MM.1S (cell line): ENCODE results near the gene NEURL4.

Experiments used
- DNase-seq: peaks from one replicate; pipeline ENCODE4 v3.0.0-alpha.2; 2015
- H2AFZ ChIP-seq: fragments of 300-600 bp; sonication (generic); 2 replicates; pipeline ENCODE4 v1.6.0; 2016; ENCODE audit warnings: antibody characterized with exemption, low read length
- H3F3A ChIP-seq: fragments of 300-600 bp; sonication (generic); 2 replicates; pipeline ENCODE4 v1.6.1; 2016; ENCODE audit warnings: mild to moderate bottlenecking, antibody characterized with exemption, low read length, moderate library complexity, mixed read lengths; ENCODE audit not compliant: insufficient read depth
- H3K27ac ChIP-seq: fragments of 300-600 bp; sonication (generic); 2 replicates; pipeline ENCODE4 v1.5.1; 2016; ENCODE audit warnings: mild to moderate bottlenecking, low read length
- H3K27me3 ChIP-seq: fragments of 300-600 bp; sonication (generic); replicated peaks from 2 replicates; pipeline ENCODE4 v1.6.0; 2016; ENCODE audit warnings: low read length; ENCODE audit not compliant: insufficient read depth
- H3K36me3 ChIP-seq: fragments of 300-600 bp; sonication (generic); replicated peaks from 2 replicates; pipeline ENCODE4 v1.6.1; 2016; ENCODE audit warnings: mild to moderate bottlenecking, low read length, mixed read lengths; ENCODE audit not compliant: insufficient read depth
- H3K4me1 ChIP-seq: fragments of 300-600 bp; sonication (generic); 2 replicates; pipeline ENCODE4 v1.6.1; 2016; ENCODE audit warnings: low read length, mixed read lengths
- H3K4me2 ChIP-seq: fragments of 300-600 bp; sonication (generic); 2 replicates; pipeline ENCODE4 v1.6.0; 2016; ENCODE audit warnings: low read depth, low read length
- H3K4me3 ChIP-seq: fragments of 300-600 bp; sonication (generic); 2 replicates; pipeline ENCODE4 v1.5.1; 2016; ENCODE audit warnings: low read length, mixed read lengths
- H3K79me2 ChIP-seq: fragments of 300-600 bp; sonication (generic); 2 replicates; pipeline ENCODE4 v1.6.1; 2016; ENCODE audit warnings: mixed run types, low read length, mixed read lengths
- H3K9ac ChIP-seq: fragments of 300-600 bp; sonication (generic); 2 replicates; pipeline ENCODE4 v1.6.1; 2016; ENCODE audit warnings: low read length, mixed read lengths
- H3K9me2 ChIP-seq: fragments of 300-600 bp; sonication (generic); replicated peaks from 2 replicates; pipeline ENCODE4 v1.6.1; 2016; ENCODE audit warnings: mild to moderate bottlenecking, low read length, mixed read lengths; ENCODE audit not compliant: insufficient read depth
- H3K9me3 ChIP-seq: fragments of 300-600 bp; sonication (generic); replicated peaks from 2 replicates; pipeline ENCODE4 v1.6.1; 2016; ENCODE audit warnings: mild to moderate bottlenecking, low read length, mixed read lengths; ENCODE audit not compliant: insufficient read depth
- H4K20me1 ChIP-seq: fragments of 300-600 bp; sonication (generic); 2 replicates; pipeline ENCODE4 v1.6.1; 2016; ENCODE audit warnings: mild to moderate bottlenecking, low read length, moderate library complexity, mixed read lengths; ENCODE audit not compliant: insufficient read depth
- EZH2 ChIP-seq: fragments of 300-600 bp; sonication (generic); optimal IDR thresholded peaks from 2 replicates; pipeline ENCODE3; 2017; ENCODE audit warnings: low read depth, mild to moderate bottlenecking, antibody characterized with exemption, low read length, mixed read lengths
- EZH2phosphoT487 ChIP-seq: fragments of 300-600 bp; sonication (generic); IDR thresholded peaks from 2 replicates; pipeline ENCODE4 v1.6.1; 2018; ENCODE audit warnings: antibody characterized with exemption, low read length
- TF ChIP-seq, protein P1 (sequence below): fragments of 300-600 bp; sonication (generic); IDR thresholded peaks from 2 replicates; pipeline ENCODE4 v1.5.1; 2016; ENCODE audit warnings: antibody characterized with exemption, low read length, mixed read lengths

Gene NEURL4

DNA sequence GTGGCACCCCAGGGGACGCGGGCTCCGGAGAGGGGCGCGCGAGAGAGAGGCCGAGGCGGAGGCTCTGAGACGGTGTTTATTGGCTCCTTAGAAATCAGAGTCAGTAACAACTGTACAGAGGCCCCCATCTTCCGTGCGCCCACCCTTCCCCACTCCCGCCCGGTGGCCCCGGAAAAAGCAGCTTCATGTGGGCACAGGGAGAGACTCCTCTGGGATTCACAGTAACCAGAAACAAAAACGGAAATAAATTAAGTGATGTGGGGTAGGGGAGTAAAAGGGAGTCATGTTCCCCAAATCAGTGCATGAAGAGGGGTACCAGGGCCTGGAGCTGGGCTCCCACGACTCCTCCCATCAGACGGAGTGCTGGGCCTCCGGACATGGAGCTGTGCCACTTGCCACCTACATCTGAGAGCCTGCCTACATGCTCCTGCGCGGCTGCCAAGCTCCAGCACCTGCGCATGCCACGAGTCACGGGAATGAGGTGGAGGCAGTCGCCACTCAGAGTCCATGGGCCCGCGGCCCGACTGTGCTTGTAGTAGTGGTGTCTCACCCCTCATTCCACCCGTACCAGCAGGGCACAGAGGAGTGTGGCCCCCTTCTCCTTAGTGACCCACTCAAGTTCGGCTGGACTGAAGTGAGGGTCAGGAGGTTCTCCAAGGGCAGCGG is 13.4 kb downstream of the NEURL4 start:
- H3K4me3 ChIP-seq = peak overlapping the region; percentile 69
- H3F3A ChIP-seq = peaks cover 40% of the 10 kb centered on the region
- H3K36me3 ChIP-seq = peaks cover 4% of the 10 kb centered on the region; the same call in 1 of the 2 replicates
- H3K9me3 ChIP-seq = no peaks in the 10 kb centered on the region
- peaks cover 15% of the 10 kb centered on the region for H4K20me1 ChIP-seq
- peak overlapping the region; percentile 47; the same call in 1 of the 2 replicates for H2AFZ ChIP-seq
- peaks cover 42% of the 10 kb centered on the region for H3K79me2 ChIP-seq
- H3K27me3 ChIP-seq = no peaks in the 10 kb centered on the region
- H3K27ac ChIP-seq = peak overlapping the region; percentile 63; the same call in 1 of the 2 replicates
- peak overlapping the region; percentile 70 for H3K9ac ChIP-seq
- no peak for DNase-seq
- peak overlapping the region; percentile 98 for H3K4me2 ChIP-seq
- no peaks in the 10 kb centered on the region for H3K9me2 ChIP-seq
- H3K4me1 ChIP-seq = peaks cover 8% of the 10 kb centered on the region
- TF ChIP-seq EZH2phosphoT487 = no peak
- TF ChIP-seq, protein P1, sequence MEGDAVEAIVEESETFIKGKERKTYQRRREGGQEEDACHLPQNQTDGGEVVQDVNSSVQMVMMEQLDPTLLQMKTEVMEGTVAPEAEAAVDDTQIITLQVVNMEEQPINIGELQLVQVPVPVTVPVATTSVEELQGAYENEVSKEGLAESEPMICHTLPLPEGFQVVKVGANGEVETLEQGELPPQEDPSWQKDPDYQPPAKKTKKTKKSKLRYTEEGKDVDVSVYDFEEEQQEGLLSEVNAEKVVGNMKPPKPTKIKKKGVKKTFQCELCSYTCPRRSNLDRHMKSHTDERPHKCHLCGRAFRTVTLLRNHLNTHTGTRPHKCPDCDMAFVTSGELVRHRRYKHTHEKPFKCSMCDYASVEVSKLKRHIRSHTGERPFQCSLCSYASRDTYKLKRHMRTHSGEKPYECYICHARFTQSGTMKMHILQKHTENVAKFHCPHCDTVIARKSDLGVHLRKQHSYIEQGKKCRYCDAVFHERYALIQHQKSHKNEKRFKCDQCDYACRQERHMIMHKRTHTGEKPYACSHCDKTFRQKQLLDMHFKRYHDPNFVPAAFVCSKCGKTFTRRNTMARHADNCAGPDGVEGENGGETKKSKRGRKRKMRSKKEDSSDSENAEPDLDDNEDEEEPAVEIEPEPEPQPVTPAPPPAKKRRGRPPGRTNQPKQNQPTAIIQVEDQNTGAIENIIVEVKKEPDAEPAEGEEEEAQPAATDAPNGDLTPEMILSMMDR = no peak
- TF ChIP-seq EZH2 = no peak

DNA sequence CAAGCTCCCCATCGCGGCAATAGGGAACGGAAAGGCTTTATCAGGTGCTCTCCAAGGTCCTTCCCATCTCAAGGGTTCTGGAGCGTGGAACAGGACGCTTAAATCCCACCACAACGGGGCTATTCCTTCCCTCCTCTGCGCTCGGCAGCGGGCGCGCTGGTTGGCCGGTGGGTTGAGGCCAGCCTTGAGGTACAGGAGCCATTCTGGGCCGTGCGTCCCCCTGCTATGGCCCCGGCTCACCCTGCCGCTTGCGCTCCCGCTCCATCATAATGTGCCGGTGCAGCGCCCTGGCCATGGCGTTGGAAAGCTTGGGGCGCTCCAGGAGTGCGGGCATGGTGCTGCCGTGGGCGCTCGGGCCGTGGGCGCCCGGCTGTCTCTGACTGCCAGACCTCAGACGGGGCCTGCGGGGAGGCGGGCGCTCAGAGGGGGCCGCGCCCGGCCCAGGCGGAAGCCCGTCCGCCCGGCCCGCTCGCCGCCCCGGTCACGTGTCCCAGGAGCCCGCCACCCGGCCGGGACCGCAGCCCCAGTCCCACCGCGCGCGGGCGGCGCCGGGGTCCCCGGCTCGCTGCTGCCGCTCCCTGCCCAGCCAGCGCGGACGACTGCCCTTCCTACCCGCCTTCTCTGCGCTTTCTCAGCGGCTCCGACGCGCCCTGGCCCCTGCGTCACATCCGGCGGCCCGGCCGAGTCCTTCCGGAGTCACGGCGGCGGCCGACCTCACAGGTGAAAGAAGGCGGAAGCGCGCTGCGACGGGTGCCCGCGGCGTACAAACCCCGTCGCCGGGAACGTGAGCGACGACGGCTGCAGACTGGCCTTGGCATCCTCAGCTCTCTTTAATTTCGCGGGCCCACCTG is 14.2 kb downstream of the NEURL4 start, which contains the start of gene GPS2:
TSS of gene GPS2 (minus strand) at position 642 of the 851 bp plus-strand sequence. CDS start at position 334, 308 bp downstream.
- H3K27ac ChIP-seq = peak within 1 kb of the TSS; percentile 63
- TF ChIP-seq EZH2 (no peak), EZH2phosphoT487 (no peak)
- TF ChIP-seq, protein P1 = no peak
- peak within 1 kb of the TSS; percentile 70 for H3K9ac ChIP-seq
- H4K20me1 ChIP-seq = peaks cover 23% of the 10 kb centered on the region
- H3K4me3 ChIP-seq = peak within 1 kb of the TSS; percentile 89
- no peaks in the 10 kb centered on the region for H3K27me3 ChIP-seq
- peaks cover 16% of the 10 kb centered on the region for H3K4me1 ChIP-seq
- H3K79me2 ChIP-seq = peaks cover 50% of the 10 kb centered on the region
- no peaks in the 10 kb centered on the region for H3K9me2 ChIP-seq
- peaks cover 11% of the 10 kb centered on the region for H3K36me3 ChIP-seq
- H3K4me2 ChIP-seq = peak within 1 kb of the TSS; percentile 98
- peak within 1 kb of the TSS; percentile 47; the same call in 1 of the 2 replicates for H2AFZ ChIP-seq
- DNase-seq = peak; percentile 93
- H3F3A ChIP-seq = peaks cover 47% of the 10 kb centered on the region
- no peaks in the 10 kb centered on the region for H3K9me3 ChIP-seq

DNA sequence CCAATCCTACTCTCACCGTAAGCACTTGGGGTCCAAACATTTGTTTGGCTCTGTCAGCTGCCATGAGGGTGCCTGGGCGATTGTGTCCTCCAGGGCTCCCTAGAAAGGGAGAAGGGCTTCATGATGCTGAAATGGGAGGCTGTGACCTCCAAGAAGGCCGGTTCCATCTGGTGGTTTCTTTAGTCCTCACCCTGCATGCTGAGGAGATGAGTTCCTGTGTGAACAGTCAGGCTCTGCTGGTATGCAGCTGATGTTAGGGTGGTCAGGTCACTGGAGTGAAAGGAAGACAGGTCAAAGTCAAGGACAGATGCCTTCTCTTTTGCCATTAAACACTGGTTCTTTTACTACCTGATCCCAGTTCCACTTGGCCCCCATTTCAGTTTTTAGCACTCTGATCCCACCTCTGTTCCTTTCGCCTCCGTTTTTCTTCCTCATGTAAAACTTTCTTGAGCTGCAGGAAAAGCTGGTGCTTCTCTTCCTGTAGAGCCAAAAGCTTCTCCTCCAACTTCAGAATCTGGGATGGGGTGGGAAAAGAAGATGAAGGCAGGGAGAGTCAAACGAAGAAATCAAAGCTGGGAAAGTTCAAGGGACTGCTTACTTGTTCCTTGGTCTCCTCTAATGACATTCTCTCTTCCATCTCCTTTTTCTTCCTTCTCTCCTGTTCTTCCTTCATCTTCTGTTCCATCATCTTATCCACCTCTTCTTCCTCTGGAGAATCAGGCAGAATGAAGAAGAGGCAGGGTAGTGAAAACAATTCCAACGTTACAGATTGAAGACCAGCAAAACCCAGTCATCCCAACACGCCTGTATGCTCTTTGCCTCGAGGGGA is 15.0 kb downstream of the NEURL4 start:
- Histone ChIP-seq H4K20me1 (peaks cover 31% of the 10 kb centered on the region), H3K4me3 (peak overlapping the region; percentile 89), H3K9me2 (no peaks in the 10 kb centered on the region), H3K27me3 (no peaks in the 10 kb centered on the region), H3K79me2 (peaks cover 58% of the 10 kb centered on the region), H2AFZ (no peak overlapping the region), H3K4me2 (peak overlapping the region; percentile 65), H3K36me3 (peaks cover 15% of the 10 kb centered on the region), H3K9ac (peak overlapping the region; percentile 70), H3K27ac (peak overlapping the region; percentile 63; the same call in 1 of the 2 replicates), H3K4me1 (peaks cover 24% of the 10 kb centered on the region), H3K9me3 (no peaks in the 10 kb centered on the region), H3F3A (peaks cover 56% of the 10 kb centered on the region)
- TF ChIP-seq, protein P1 = no peak
- TF ChIP-seq EZH2 (no peak), EZH2phosphoT487 (no peak)
- DNase-seq = peak; percentile 34
